ENCODE data around the gene FGF4.
A peak's percentile ranks its signal among the peaks of the same experiment; 100 is the strongest.

GRCh38 chr11:69801513-69802335 lies 26.6 kb upstream of the FGF4 start:
- TF ChIP-seq CTCF (IDR thresholded peaks at IDR 0.05) = peak; percentile 44 to 68 (median 56)
- TF ChIP-seq POLR2A (IDR thresholded peaks at IDR 0.05) = no peak

Measured in heart left ventricle (tissue), 13 donors.